Stimulated activated memory B cell treated with anti-CD40 and anti-IgM and Interleukin-4, amounts not matched to agents 10 μg/mL and 1 μg/mL and 100 μg/mL, for 72 hours (primary cell): Measurements from ENCODE around the gene VIPR2.
"Not testable (repeated sequence)": the region's sequence is repeated elsewhere in the genome, so short reads cannot be mapped to it uniquely, and the experiment has no call there.

Experiments
- ATAC-seq: fragments of 150-1000 bp; cut with Tn5 transposase; 2 replicates; pipeline ENCODE4 v1.10.0; 2021
- H3K27ac Mint-ChIP-seq: one replicate; pipeline ENCODE4 v1.8.0; 2022; ENCODE audit warnings: mild to moderate bottlenecking, mixed read lengths
- H3K27me3 Mint-ChIP-seq: one replicate; pipeline ENCODE4 v1.8.0; 2022; ENCODE audit warnings: mixed read lengths
- H3K36me3 Mint-ChIP-seq: one replicate; pipeline ENCODE4 v1.8.0; 2022; ENCODE audit warnings: mixed read lengths
- H3K4me1 Mint-ChIP-seq: one replicate; pipeline ENCODE4 v1.8.0; 2022; ENCODE audit warnings: mixed read lengths
- H3K4me3 Mint-ChIP-seq: one replicate; pipeline ENCODE4 v1.8.0; 2022; ENCODE audit warnings: mild to moderate bottlenecking, moderate library complexity, mixed read lengths
- H3K9me3 Mint-ChIP-seq: one replicate; pipeline ENCODE4 v1.8.0; 2022; ENCODE audit warnings: mixed read lengths

VIPR2 gene

DNA sequence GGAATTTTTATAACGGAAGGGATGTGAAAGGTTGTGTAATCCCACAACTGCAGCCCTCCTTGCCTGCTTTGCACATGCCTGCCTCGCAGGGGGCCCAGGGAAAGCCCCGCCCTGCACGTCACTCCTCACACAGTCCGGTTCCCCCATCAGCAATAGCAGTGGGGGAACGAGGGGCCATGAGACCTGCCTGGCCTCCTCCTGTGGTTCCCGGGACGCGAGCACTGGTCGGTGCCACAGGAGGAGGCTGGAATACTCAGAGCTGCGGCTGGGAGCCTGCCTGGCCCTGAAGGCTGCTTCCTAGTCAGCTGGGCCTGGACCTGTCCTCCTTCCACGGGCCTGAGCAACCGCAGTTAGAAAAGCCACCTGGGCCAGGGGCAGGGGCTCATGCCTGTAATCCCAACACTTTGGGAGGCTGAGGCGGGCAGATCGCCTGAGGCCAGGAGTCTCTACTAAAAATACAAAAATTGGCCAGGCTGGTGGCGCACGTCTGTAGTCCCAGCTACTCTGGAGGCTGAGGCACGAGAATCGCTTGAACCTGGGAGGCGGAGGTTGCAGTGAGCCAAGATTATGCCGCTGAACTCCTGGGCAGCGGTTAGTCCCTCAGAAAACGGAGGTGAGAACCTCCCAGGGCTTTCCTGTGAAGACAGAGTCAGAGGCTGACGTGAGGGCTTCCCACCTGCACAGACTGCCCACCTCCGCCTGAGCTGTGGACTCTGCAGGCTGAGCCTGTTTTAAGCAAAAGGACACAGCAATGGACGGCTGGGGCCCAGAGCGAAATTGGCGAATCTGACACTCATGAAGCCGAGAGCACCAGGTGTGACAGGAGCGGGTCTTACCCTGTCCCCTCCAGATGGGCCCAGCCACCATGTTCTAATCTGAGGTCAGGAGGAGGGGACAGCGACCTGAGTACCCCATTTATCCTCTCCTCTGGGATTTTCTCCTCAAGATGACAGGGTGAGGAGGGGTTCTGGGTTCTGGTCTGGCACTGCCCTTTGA is 52.9 kb downstream of the VIPR2 start:
- peak; percentile 11 for ATAC-seq
- no peak overlapping the region for H3K27ac Mint-ChIP-seq
- H3K4me3 Mint-ChIP-seq: no peak overlapping the region
- H3K27me3 Mint-ChIP-seq: peaks cover 6% of the 10 kb centered on the region
- no peaks in the 10 kb centered on the region for H3K4me1 Mint-ChIP-seq
- H3K36me3 Mint-ChIP-seq: no peaks in the 10 kb centered on the region
- H3K9me3 Mint-ChIP-seq: no peaks in the 10 kb centered on the region

DNA sequence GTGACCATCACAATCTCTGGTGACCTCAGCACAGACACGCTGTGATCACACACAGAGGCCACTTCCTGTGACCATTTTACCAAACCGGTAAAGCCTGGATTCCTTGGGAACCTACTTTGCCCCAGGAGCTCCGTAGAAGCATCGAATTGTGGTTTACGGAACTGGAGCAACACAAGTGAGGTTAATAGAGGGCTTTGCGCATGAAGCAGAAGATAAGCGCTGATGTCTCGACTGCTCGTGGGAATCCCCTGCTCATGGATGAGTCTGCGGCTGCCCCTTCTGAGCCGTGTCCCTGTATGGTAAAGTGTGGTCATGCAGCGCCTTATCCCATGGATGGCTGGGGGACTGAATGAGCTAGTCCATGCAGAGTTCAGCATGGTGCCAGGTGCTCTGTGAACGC is 53.6 kb downstream of the VIPR2 start:
- peaks cover 13% of the 10 kb centered on the region for H3K27me3 Mint-ChIP-seq
- H3K27ac Mint-ChIP-seq: no peak overlapping the region
- H3K4me3 Mint-ChIP-seq: no peak overlapping the region
- no peaks in the 10 kb centered on the region for H3K36me3 Mint-ChIP-seq
- ATAC-seq: no peak
- no peaks in the 10 kb centered on the region for H3K4me1 Mint-ChIP-seq
- H3K9me3 Mint-ChIP-seq: no peaks in the 10 kb centered on the region

DNA sequence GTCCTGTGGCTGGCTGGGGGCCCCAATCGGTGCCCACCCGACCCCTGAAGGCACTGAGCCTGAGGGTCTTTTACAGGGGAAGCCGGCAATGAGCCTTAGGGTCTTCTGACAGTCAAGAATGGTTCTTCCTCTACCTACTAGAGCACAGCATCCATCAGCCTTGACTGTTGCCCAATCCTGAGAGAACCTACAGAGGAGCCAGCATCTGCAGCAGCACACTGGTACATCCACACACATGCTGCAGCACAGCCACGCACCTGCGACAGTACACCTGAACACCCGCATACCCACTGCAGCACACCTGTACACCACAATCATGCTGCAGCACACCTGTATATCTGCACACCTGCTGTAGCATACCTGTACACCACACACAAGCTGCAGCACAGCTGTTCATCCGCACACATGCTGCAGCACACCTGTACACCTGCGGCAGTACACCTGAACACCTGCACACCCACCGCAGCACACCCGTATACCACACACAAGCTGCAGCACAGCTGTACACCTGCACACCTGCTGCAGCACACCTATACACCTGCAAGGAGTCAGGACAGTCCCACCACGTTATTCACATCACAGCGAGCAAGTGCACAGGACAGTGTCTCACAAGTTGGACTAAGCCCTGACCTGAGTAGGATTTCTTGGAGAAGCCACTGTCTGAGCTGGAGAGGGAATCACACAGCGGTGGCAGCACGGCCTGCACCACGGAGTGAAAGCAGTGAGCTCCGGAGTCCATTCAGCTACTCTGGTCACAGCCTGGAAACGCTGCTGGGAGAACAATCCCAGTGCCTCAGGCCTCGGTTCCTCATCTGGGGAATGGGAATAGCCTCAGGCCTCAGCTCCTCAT is 56.4 kb downstream of the VIPR2 start:
- Mint-ChIP-seq H3K36me3 (no peaks in the 10 kb centered on the region), H3K27ac (no peak overlapping the region), H3K4me3 (no peak overlapping the region), H3K27me3 (peaks cover 13% of the 10 kb centered on the region), H3K4me1 (no peaks in the 10 kb centered on the region), H3K9me3 (no peaks in the 10 kb centered on the region)
- ATAC-seq: no peak

DNA sequence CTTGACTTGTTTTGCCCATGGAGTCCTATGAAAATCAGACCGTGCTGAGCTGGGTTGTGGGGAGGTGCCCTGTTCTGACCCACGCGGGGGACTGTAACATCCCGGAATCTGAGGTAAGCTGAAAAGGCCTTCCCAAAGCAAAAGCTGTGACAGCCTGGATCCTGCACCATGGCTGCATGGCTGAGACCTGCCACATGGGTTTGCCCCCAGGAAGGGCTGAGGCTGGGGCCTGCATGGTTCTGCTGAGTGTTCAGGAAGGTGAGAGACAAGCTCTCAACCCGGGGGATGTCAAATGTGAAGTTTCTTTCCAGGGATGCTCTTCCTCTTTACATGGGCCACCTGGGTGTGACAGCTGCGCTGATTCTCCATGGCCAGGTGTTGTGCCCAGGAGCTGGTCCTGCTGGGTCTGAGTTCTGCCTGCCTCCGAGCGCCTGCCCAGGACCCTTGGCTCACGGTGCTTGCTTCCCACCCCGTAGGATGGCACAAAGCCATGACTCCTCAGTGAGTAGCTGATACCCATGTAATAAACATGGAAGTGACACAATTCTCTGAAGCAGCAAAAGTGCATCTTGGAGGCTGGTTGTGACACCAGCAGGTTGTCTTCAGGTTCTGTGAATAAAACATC is 58.3 kb downstream of the VIPR2 start:
- Mint-ChIP-seq H3K9me3 (no peaks in the 10 kb centered on the region), H3K4me1 (no peaks in the 10 kb centered on the region), H3K27me3 (peaks cover 13% of the 10 kb centered on the region), H3K36me3 (no peaks in the 10 kb centered on the region), H3K4me3 (no peak overlapping the region), H3K27ac (no peak overlapping the region)
- ATAC-seq: no peak

DNA sequence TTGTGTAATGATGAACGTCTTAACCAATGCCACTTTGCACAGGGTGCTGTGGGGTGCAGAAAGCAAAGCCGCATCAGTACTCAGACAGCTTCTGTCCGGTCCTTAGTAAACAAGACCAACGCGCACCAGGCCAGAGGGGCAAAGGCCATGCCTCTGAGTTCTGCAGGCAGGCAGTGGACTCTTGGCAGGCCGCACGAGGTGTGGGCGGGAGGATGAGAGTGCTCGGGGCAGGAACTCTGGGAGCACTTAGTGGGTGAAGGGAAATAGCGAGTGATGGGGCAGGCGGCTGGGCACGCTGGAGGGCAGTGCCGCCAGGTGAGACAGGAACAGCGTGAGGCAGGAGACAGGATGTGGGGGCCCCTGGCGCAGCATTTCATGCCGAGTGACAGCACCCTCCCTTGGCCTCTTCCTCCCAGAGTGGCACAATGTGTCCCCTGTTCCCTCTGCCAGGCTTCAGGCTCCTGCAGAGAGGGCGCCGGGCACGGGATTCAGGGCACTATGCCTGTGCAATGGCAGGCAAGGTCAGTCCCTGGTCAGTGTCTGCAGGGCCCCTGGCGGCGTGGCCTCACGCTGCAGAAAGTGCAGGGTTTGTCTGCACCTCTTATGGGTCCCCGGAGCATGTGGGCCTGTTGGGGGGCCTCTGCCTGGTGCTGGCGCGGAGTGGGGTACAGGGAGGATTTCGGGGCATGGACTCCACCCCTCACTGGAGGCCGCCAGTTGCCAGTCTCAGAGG is 60.4 kb downstream of the VIPR2 start:
- peak; percentile 31 for ATAC-seq
- H3K27me3 Mint-ChIP-seq: peaks cover 18% of the 10 kb centered on the region
- H3K4me3 Mint-ChIP-seq: no peak overlapping the region
- no peaks in the 10 kb centered on the region for H3K4me1 Mint-ChIP-seq
- H3K36me3 Mint-ChIP-seq: no peaks in the 10 kb centered on the region
- H3K9me3 Mint-ChIP-seq: no peaks in the 10 kb centered on the region
- H3K27ac Mint-ChIP-seq: no peak overlapping the region

- no peak for ATAC-seq
- H3K4me1 Mint-ChIP-seq: no peaks in the 10 kb centered on the region
- no peaks in the 10 kb centered on the region for H3K36me3 Mint-ChIP-seq
- H3K9me3 Mint-ChIP-seq: no peaks in the 10 kb centered on the region
- H3K27ac Mint-ChIP-seq: no peak overlapping the region
- no peak overlapping the region for H3K4me3 Mint-ChIP-seq
- peaks cover 24% of the 10 kb centered on the region for H3K27me3 Mint-ChIP-seq
Measured at GRCh38 chr7:159083698-159084068, 61.0 kb downstream of the VIPR2 start.

GRCh38 chr7:159083001-159083697 is 61.5 kb downstream of the VIPR2 start:
- peak; percentile 27 for ATAC-seq
- Mint-ChIP-seq H3K9me3 (no peaks in the 10 kb centered on the region), H3K36me3 (no peaks in the 10 kb centered on the region), H3K4me1 (no peaks in the 10 kb centered on the region), H3K4me3 (no peak overlapping the region), H3K27ac (no peak overlapping the region), H3K27me3 (peaks cover 29% of the 10 kb centered on the region)

DNA sequence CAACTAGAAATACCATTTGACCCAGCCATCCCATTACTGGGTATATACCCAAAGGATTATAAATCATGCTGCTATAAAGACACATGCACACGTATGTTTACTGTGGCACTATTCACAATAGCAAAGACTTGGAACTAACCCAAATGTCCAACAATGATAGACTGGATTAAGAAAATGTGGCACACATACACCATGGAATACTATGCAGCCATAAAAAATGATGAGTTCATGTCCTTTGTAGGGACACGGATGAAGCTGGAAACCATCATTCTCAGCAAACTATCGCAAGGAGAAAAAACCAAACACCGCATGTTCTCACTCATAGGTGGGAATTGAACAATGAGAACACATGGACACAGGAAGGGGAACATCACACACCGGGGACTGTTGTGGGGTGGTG is 62.6 kb downstream of the VIPR2 start:
- not testable (repeated sequence) for H3K4me3 Mint-ChIP-seq, H3K27ac Mint-ChIP-seq

GRCh38 chr7:159078911-159079270 is 65.8 kb downstream of the VIPR2 start:
- peaks cover 22% of the 10 kb centered on the region for H3K27me3 Mint-ChIP-seq
- H3K27ac Mint-ChIP-seq: no peak overlapping the region
- no peak overlapping the region for H3K4me3 Mint-ChIP-seq
- H3K4me1 Mint-ChIP-seq: no peaks in the 10 kb centered on the region
- no peaks in the 10 kb centered on the region for H3K9me3 Mint-ChIP-seq
- no peaks in the 10 kb centered on the region for H3K36me3 Mint-ChIP-seq
- no peak for ATAC-seq

More for the DNA sequence above, 62.6 kb downstream of the VIPR2 start:
- not testable (repeated sequence) for ATAC-seq, H3K9me3 Mint-ChIP-seq, H3K36me3 Mint-ChIP-seq, H3K4me1 Mint-ChIP-seq
- peaks cover 31% of the 10 kb centered on the region for H3K27me3 Mint-ChIP-seq

DNA sequence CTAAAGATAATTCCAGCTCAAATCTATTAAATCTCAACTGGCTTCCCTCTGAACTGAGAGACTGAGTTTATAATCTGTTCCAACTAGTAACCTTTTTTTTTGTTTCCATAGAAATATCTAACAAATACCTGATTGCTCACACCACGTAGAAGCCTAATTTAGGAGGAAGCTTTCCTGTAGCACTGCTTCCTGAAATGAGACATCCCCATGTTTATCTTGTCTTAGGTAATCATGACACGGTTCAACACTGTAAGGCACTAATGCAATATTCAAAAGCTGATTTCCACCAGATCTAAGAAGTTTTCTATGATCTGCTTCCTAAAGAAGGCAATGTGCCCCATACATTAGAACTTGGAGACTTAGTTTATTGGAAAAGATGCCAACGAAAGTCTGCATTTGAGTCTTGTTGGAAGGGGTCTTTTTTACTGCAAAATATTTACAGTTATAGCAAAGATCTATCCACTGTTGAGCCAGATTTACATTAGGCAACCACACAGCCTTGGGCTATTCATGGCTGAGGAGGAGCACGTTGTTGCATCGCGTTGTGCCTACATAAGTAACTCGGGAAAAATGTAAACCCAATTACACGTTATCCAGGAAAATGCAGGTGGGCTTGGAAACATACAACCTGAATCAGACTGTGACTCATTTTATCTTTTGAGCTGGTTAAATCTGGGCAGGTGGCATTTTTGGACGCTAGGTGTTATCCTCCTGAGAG is 66.3 kb downstream of the VIPR2 start:
- H3K27me3 Mint-ChIP-seq: peaks cover 22% of the 10 kb centered on the region
- no peaks in the 10 kb centered on the region for H3K36me3 Mint-ChIP-seq
- H3K27ac Mint-ChIP-seq: no peak overlapping the region
- H3K9me3 Mint-ChIP-seq: no peaks in the 10 kb centered on the region
- no peak for ATAC-seq
- no peaks in the 10 kb centered on the region for H3K4me1 Mint-ChIP-seq
- no peak overlapping the region for H3K4me3 Mint-ChIP-seq

- Mint-ChIP-seq H3K9me3 (no peaks in the 10 kb centered on the region), H3K36me3 (no peaks in the 10 kb centered on the region), H3K27ac (no peak overlapping the region), H3K4me1 (no peaks in the 10 kb centered on the region), H3K27me3 (peaks cover 25% of the 10 kb centered on the region), H3K4me3 (no peak overlapping the region)
- no peak for ATAC-seq
Measured at GRCh38 chr7:159076333-159076732, 68.3 kb downstream of the VIPR2 start.

- no peak for ATAC-seq
- H3K4me3 Mint-ChIP-seq: no peak overlapping the region
- H3K4me1 Mint-ChIP-seq: no peaks in the 10 kb centered on the region
- H3K27me3 Mint-ChIP-seq: peaks cover 29% of the 10 kb centered on the region
- H3K9me3 Mint-ChIP-seq: no peaks in the 10 kb centered on the region
- H3K36me3 Mint-ChIP-seq: no peaks in the 10 kb centered on the region
- no peak overlapping the region for H3K27ac Mint-ChIP-seq
Measured at GRCh38 chr7:159075563-159076238, 69.0 kb downstream of the VIPR2 start.

DNA sequence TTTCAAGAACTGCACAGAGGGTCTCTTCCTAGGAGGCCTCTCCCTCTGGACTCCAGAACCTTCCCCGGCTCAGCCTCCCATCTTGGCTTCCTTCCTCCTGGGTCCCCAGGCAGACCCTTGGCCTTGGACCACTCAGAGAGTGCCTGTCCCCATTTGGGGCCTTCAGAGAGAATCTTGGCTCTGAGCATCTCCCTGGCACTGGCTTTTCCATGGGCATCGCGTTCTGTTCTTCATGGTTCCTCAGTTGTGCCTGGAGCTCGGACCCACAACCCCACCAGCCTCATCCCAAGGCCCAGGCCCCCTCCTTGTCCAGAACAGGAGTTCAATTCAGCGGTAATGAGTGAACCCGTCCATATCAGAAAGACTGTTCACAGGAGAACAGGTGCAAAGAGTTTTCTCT is 73.4 kb downstream of the VIPR2 start:
- Mint-ChIP-seq H3K9me3 (no peaks in the 10 kb centered on the region), H3K27me3 (peaks cover 20% of the 10 kb centered on the region), H3K4me3 (no peak overlapping the region), H3K36me3 (no peaks in the 10 kb centered on the region), H3K27ac (no peak overlapping the region), H3K4me1 (no peaks in the 10 kb centered on the region)
- no peak for ATAC-seq
